Hematopoietic multipotent progenitor cell treated with erythropoietin and hydrocortisone succinate and interleukin-3 and kit ligand, for 4 days (in vitro differentiated cells): Measurements from ENCODE around the gene OR10G8.
A peak's percentile ranks its signal among the peaks of the same experiment; 100 is the strongest.
"Not testable (repeated sequence)": the region's sequence is repeated elsewhere in the genome, so short reads cannot be mapped to it uniquely, and the experiment has no call there.

Source experiments
- DNase-seq: peaks from one replicate; pipeline ENCODE4 v3.0.0-alpha.2; 2015

The OR10G8 gene, protein sequence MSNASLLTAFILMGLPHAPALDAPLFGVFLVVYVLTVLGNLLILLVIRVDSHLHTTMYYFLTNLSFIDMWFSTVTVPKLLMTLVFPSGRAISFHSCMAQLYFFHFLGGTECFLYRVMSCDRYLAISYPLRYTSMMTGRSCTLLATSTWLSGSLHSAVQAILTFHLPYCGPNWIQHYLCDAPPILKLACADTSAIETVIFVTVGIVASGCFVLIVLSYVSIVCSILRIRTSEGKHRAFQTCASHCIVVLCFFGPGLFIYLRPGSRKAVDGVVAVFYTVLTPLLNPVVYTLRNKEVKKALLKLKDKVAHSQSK

DNA sequence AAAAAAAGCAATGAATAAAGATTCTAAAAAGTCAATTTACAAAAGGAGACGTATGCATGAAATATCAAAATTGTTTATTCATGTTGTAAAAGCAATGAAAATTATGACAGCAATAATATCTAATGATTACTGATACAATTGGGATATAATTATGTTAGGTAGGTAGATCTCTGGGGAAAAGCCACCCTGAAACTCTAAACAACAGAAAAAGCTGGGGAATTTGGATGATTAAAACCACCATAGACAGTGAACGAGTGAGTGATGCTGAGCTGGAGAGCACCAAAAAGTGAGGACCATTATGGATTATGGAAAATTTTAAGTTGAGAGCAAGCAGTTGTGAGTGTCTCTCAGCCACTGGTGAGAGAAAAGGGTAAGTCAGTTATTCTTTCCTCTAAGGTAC is at the start of gene OR10G8:
Gene OR10G8 (plus strand): TSS at position 301 of the 400 bp plus-strand sequence. CDS start 2,825 bp downstream, outside the sequence.
- DNase-seq, result no peak

DNA sequence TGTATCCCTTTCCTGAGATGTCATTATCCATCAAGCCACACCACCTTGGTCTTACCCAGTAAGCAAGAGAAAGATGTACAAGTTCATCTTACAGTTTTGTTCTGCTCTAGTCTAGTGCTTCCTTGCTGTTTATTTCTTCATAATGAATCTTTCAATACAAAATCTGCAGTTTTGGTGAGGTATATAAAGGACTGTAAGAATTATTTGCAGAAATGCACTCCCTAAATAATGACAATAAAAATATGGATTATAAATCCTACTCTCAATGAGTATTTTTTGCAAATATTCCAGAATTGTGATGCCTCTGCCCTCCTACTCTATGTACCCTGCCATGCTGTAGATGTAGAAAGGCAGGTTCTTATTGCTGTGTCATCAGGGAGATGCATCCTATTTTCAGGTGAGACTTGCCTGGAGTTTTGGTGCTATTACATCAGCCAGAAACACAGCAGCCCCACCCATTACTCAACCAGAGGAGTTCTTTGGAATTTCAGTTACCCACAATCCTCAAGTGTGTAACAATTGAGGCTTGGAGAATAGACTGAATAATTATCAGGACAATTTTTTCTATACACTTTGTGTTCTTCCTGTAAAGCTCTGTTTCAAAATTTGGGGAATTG is 48.8 kb upstream of the OR10G8 start, which contains the start of gene OR10S1:
Gene OR10S1 (minus strand): TSS at position 51 of the 617 bp plus-strand sequence. CDS start 117 bp downstream, outside the sequence.
- DNase-seq, result no peak

DNA sequence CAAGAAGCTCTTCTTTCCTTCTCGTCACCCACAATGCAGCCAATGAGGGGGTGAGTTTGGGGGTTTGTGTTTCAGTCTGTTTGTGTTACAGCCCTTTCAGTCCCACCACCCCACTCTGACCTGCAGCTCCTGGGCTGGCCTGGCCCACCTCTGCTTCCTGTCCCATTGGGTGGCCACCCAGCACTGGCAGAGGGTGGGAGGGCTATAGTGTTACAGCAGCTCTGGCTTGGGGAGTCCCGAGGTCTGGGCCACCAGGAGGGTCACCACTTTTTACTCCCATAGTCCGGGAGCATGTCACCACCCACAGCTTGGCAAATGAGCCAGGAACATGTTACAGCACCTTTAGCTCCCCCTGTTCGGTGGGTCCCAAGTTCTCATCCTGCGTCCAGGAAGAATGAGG is 47.3 kb upstream of the OR10G8 start:
- DNase-seq, result no peak

DNA sequence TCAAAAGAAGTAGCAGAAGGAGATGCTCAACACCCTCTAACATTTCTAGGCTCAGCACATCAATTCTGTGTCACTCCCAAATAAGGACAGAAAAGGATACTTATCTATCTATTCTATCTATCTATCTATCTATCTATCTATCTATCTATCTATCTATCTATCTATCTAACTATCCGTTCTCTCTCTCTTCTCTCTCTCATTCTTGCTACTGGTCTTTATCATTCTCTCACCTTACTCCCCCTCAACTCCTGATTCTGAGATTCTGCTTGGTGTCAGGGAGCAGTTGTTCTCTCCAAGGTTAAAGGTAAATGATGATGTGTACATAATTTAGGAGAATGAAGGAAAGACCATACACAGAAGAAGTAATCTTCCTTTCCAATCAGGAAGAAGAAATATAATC is 31.5 kb upstream of the OR10G8 start, which contains the start of gene OR10G6:
Gene OR10G6 (minus strand): TSS at position 43 of the 400 bp plus-strand sequence. CDS start 0 bp downstream, at position 43.
- no peak for DNase-seq

DNA sequence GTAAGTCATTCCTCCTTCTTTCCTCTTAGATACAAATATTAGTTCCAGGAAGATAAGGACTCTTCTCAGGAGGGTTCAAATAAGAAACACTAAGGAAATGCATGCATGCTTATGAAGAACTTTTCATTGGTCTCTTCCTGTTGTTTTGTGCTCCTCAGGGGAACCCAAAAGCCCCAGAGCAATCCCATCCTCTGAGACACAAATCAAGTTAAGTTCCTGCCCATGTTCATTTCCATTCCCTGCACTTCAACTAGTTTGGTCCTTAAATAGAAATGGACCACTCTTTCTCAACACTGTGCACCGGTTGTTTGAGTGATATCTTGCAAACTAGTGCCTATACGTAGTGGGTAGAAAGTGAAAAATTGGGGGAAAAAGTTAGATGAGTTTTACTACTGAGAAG is 13.9 kb upstream of the OR10G8 start, which contains the start of gene OR10G4:
Gene OR10G4 (plus strand): TSS at position 301 of the 400 bp plus-strand sequence. CDS start 2,578 bp downstream, outside the sequence.
- DNase-seq, result no peak

DNA sequence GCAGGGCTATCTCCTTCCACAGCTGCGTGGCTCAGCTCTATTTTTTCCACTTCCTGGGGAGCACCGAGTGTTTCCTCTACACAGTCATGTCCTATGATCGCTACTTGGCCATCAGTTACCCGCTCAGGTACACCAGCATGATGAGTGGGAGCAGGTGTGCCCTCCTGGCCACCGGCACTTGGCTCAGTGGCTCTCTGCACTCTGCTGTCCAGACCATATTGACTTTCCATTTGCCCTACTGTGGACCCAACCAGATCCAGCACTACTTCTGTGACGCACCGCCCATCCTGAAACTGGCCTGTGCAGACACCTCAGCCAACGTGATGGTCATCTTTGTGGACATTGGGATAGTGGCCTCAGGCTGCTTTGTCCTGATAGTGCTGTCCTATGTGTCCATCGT is 10.8 kb upstream of the OR10G8 start:
- DNase-seq, result not testable (repeated sequence)

DNA sequence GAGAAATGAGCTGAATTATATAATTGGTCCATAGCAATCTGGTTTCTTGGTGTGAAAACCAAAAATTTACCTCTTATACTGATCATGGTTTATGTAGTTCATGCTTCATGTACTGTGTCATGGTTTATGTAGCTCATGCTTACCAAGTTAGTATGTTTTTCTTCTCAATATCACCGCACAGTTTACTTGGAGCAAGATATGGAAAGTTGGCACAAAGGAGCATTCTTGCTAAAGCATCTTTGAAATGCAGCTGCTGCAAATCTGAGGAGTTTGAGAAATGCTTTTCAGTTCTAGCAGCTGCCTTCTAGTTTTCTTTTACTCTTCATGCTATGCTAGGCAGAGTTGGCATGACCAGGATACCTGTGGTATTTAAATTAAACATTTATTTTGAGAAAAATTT is 10.1 kb downstream of the OR10G8 start:
- DNase-seq, result no peak

DNA sequence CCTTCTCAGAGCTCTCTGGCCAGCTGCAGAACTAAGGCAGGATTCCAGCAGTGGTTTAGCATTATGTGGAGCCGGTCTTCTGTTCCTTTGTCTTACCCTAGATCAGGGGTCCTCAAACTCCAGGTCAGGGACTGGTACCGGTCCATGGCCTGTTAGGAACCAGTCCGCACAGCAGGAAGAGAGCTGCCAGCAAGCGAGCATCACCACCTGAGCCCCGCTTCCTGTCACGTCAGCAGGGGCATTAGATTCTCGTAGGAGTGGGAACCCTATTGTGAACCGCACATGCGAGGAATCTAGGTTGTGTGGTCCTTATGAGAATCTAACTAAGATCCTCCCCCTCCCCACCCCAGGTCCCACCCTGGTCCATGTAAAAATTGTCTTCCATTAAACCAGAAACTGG is 13.0 kb downstream of the OR10G8 start:
- no peak for DNase-seq

DNA sequence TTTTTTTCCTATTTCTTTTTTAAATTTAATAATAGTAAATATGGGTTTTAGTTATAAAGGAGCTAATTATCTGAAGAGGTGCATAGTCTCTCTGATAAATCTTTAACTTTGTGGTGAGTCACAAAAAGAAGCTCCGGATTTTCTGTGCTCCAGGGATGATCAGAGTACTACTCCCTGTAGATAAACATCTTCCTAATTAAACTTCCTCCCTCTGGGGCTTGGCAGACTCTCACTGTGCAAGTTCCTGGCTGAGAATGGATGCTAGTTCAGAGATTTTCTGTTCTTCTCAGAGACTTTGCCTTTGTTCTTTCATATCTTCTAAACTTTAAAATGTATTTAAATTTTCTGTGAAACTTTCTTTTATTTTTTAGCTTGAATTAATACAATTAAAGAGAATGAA is 14.7 kb downstream of the OR10G8 start, which contains the start of gene OR10G7:
Gene OR10G7 (minus strand): TSS at position 72 of the 400 bp plus-strand sequence. CDS start 2,324 bp downstream, outside the sequence.
- no peak for DNase-seq

DNA sequence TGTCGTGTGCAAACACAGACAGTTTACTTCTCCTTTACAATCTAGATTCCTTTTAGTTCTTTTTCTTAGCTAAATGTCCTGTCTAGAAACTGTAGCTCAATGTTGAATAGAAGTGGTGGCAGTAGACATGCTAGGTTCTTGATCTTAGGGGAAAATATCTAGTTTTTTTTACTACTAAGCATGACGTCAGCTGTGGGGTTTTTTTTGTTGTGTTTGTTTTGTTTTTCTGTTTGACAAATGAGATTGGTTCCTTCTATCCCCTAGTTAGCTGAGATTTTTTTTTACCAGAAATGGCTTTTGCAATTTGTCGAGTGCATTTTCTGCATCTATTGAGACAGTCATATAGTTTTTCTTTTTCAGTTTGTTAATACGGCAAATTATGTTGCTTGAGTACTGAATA is 16.8 kb downstream of the OR10G8 start:
- no peak for DNase-seq

DNA sequence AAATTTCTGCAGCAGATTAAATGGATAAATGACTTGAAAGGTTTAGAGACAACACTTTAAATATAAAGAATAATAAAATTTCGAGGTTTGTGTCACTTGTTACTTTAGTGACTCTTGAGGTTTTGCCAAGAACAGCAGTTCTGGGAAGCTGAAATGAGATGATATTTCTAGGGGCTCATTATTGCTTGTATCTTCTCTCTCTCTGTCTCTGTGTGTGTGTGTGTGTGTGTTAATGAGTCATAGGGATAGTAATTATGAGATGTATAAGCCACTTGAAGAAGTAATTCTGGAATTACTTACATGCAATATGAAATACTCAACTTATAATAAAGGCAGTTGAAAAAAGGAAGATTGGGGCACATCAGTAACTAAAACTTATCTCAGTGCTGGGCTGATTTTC is 24.1 kb downstream of the OR10G8 start:
- DNase-seq, result no peak

DNA sequence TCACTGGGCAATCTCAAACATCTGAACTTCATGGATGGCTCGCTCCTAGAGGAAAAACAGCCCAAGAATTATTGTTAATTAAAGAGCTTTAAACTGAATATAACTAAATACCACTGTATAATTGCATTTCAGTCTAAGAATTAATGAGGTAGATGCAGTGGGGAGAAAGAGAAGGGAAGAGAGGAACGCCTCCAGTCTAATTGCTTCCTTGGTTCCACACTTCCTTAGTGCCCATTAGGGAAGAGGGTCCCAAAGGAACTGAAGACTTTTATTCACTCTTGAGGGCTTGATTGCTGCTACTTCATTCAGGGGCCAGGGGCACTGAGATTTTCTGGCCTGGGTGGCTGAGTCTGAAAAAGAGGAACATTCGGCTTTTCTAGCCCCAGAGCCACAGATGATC is 26.4 kb downstream of the OR10G8 start:
- DNase-seq, result no peak

DNA sequence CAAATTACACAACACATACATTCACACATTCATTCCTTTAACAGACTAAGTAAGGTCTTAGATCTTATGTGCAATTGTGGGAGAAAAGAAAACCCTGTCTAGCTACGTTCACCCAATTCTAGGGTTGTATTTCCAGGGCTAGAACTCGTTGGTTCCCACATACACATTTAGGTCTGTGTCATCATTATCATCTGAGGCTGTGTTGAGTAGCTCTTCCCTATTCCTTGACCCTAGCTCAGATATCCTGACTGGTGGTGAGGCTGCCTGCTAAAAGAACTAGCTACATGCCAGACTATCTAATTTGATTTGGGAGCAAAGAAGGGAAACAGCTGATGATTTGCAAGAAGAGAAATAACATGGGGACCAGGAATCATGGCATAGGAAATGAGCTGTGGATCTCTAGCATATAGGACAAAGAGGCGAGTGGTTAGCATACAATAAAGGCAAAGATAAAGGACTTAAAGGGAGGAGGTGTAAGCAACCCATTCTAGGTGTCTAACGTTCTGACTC is 42.1 kb downstream of the OR10G8 start:
- DNase-seq, result no peak

DNA sequence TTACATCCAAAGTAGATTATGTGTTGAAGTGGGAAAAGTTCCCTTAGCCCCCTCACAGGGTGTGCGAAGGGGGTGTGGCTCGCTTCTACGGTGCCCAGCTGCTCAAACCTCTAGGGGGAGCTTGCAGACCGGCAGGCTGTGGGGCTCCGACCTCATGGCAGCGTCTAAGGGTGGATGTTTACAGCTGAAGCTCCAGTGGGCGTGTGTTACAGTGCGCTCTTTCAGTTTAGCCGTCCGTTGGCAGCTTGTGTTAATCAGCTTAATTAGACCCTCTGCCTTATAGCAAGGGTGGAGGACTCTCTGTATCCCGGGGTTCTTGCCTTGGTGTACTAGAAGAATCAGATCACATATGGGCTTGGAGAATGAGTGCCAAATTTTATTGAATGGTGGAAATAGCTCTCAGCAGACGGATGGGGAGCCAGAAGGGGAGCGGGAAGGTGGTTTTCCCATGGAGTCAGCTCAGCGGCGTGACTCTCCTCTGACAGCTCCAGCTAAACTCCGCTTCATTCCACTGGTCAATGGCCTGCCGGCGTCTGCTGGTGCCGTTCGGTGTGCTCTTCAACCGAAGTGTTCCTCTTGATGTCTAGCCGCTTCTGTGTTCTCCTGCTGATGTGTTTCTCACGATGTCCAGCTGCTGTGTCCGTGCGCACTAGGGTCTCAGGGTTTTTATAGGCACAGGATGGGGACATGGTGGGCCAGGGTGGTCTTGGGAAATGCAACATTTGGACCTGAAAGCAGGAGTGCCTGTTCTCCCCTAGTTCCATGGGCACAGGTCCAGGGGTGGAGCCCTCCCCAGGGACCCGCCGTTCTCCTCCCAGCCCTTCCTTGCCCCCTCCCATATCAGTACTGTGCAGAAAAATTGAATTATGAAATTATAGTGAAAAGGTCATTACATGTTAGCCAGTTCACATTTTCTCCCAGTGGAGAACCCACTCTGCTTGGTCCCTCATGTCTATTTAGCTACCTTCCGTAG is 43.1 kb downstream of the OR10G8 start:
- peak; percentile 93 for DNase-seq

DNA sequence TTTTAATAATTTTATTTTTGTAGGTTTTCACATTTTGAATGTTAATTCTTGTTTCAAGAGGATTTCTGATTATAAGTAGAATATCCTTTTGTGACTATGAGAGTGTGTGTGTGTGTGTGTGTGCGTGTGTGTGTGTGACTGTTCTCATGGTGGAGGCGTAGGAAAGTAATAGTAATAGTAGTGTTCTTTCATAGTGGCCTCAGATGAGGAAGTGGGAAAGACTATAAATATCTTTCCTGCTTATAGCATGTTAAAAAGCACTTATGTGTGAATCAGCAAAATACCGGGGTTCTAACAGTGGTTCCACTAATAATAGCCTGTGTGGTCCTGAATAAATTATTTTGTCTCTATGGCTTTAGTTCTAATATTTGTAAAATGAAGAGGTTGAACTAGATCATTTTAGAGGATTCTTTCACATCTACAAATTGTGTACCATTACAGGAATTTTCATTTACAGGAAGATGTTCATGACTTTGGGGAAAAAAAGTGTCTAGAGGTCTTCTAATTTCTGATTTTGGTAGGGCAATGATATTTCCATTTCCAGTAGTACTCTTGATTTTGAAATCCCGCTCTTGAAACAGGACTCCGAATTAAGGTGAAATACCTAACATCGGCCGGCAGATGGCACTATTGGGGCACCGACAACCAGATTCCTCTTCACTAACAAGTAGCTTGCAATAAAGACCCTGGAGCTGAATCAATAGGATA is 44.5 kb downstream of the OR10G8 start:
- DNase-seq, result peak; percentile 88

DNA sequence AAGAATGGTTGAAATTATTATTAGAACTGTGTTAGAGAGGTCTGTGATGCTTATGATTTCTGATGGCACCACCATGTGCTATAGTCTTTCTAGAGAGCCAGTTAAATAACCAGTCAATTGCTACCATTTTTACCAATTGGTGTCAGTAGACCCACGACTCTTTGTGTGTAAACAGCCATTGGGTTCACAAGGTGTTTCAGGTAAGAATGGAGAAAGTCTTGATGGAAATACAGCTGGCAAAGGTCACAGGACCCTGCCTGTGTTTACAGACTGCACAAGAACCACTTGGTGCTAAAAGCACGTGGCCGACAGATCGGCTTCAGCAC is 45.0 kb downstream of the OR10G8 start:
- DNase-seq, result no peak

DNA sequence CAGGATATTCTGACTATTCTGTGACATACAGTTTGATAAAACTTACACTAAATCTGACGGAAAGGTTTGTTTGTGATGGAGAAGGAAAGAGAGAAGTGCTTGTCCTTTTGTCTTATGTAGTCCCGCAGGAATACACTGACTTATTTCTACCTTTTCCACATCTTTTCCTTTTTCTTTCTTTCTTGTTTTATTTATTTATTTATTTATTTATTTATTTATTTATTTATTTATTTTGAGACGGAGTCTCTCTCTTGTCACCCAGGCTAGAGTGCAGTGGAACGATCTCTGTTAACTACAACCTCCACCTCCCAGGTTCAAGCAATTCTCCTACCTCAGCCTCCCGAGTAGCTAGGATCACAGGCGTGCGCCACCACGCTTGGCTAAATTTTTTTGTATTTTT is 45.5 kb downstream of the OR10G8 start:
- no peak for DNase-seq

DNA sequence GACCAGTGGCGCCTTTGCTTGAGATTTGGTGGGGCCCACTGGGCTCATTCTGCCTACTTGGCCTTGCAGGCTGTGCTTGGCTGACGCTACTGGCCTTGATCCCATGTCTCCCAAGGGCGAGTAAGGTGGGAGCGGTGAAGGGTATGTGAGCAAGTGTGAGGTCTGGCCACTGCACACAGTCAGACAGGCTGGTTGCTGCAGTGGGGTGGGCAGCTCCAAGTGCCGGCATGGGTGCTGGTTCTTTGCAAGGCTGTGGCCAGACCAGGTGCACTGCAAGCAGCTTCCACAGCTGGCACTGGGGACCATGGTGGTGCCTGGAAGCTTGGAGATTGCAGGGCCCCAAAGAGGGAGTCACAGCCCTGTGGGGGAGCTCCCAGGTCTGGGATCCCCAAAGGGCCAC is 48.0 kb downstream of the OR10G8 start:
- DNase-seq, result no peak

DNA sequence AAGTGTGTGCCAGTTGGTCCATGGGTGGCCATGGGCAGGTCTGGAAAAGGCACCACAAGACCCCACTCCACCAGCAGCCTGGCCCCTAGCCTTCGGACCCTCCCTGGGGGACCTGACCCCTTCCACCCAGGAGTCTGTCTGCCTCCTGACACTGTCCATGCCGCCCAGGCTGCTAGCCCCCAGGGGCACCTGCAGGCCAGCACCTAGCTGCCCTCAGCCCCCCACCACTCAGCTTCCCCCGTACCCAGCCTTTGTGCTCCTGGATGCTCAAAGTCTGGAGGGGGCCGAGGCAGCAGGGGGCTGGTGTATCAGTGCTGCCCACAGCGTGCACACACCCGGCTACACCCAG is 48.9 kb downstream of the OR10G8 start:
- DNase-seq, result no peak

DNA sequence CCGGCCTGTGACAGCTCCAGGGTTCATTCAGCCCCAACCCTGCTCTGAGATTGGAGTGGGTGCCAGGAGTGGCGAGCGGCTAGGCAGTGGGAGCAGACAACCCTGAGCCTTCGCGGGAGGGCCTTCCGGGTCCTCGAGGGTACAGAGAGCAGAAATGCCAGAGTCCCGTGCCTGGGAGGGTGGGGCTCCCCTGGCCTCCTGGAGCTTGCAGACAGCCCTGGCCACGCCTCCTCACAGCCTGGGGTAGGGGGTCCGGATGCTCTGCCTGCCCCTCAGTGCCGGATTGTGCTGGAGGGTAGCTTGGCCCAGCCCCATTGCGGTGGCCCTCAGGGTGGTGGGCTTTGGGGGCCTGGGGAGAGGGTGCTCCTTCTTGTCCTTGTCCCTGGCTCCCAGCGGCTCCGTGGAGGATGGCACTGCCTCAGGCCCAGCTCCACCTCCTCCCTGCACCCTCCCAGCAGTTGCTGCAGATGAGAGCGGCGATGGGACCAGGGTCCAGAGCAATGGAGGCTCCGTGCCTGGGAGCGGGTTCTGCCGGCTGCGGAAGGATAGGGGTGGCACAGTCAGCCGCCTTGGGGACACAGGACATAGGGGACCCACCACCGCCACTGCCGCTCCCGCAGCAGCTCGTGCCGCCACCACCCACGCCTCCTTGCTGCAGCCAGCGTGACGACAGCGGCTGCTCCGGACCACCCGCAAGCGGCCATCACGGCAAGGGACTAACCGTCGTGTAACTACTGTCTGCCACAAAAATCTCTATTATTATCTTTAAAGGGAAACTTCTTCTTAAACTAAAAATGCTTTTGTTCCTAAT is 49.4 kb downstream of the OR10G8 start:
- DNase-seq, result peak; percentile 64

DNA sequence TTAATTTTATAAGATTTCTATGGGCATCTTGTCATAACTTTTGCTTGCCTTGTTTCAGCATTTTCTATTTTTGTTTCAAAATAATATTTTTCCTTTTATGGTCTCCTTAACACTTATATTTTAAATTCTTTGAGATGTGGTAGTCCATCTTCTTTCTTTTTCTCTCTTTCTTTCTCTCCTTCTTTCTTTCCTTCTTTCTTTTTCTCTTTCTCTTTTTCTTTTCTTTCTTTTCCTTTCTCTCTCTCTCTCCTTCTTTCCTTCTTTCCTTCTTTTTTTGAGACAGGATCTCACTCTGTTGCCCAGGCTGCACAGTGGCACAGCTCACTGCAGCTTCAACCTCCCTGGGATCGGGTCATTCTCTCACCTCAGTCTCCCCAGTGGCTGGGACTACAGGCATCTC is 50.7 kb downstream of the OR10G8 start:
- no peak for DNase-seq
